Caco-2 (cell line): Measurements from ENCODE around the gene ANKRD40CL. TPM values are rescaled to one million over a fixed set of nuclear protein-coding genes. Genes with fewer than 3 reads are reported as not detected.
A peak's percentile ranks its signal among the peaks of the same experiment; 100 is the strongest.

Experiments used
- BruUV-seq: library from RNA; stranded (reverse); fragments of 400-500 nt; replicated peaks from 2 replicates; lab custom pipeline; 2021; lab: Mats Ljungman, UMichigan
- CTCF ChIA-PET: fragments of 300-600 bp; sonication (Branson Sonifier 250); formaldehyde crosslinking; loops from one replicate; lab custom pipeline; 2022; ENCODE audit warnings: antibody characterized with exemption; lab: Charles Lee
- POLR2A ChIA-PET: fragments of 300-600 bp; sonication (Branson Sonifier 250); formaldehyde crosslinking; loops from one replicate; lab custom pipeline; 2022; ENCODE audit warnings: antibody characterized with exemption; lab: Charles Lee
- DNase-seq, 2 experiments: peaks; one replicate each; pipeline versions ENCODE4 v3.0.0 to v3.0.0-alpha.2; 2020 to 2022
- H3K27me3 ChIP-seq: replicated peaks from 2 replicates; pipeline ENCODE4 v1.6.0; 2011; ENCODE audit warnings: low read length; ENCODE audit not compliant: control insufficient read depth, insufficient read depth
- H3K36me3 ChIP-seq: 2 replicates; pipeline ENCODE4 v1.5.1; 2011; ENCODE audit warnings: low read length; ENCODE audit not compliant: control insufficient read depth, insufficient read depth
- H3K4me1 ChIP-seq: fragments of 250-450 bp; sonication (Bioruptor Pico); 2 replicates; pipeline ENCODE4 v1.5.1; 2020; ENCODE audit warnings: mild to moderate bottlenecking
- H3K4me3 ChIP-seq: 2 replicates; pipeline ENCODE4 v1.5.1; 2011; ENCODE audit warnings: low read depth, mild to moderate bottlenecking, control low read depth, low read length
- H3K9me3 ChIP-seq: fragments of 250-450 bp; sonication (Bioruptor Pico); 2 replicates; pipeline ENCODE4 v1.5.1; 2020; ENCODE audit warnings: mild to moderate bottlenecking, moderate library complexity
- H3K27ac Mint-ChIP-seq: one replicate; pipeline ENCODE4 v1.8.0; 2022; ENCODE audit warnings: mixed read lengths; ENCODE audit not compliant: unreplicated experiment
- H3K27me3 Mint-ChIP-seq: one replicate; pipeline ENCODE4 v1.8.0; 2022; ENCODE audit warnings: mixed read lengths; ENCODE audit not compliant: insufficient read depth, unreplicated experiment
- H3K36me3 Mint-ChIP-seq: one replicate; pipeline ENCODE4 v1.8.0; 2022; ENCODE audit warnings: mild to moderate bottlenecking, mixed read lengths; ENCODE audit not compliant: insufficient read depth, unreplicated experiment
- H3K4me1 Mint-ChIP-seq: one replicate; pipeline ENCODE4 v1.8.0; 2022; ENCODE audit warnings: low read depth, mixed read lengths; ENCODE audit not compliant: unreplicated experiment
- H3K4me3 Mint-ChIP-seq: one replicate; pipeline ENCODE4 v1.8.0; 2022; ENCODE audit warnings: mild to moderate bottlenecking, moderate library complexity, mixed read lengths; ENCODE audit not compliant: unreplicated experiment
- H3K9me3 Mint-ChIP-seq: one replicate; pipeline ENCODE4 v1.8.0; 2022; ENCODE audit warnings: mixed read lengths; ENCODE audit not compliant: unreplicated experiment
- CTCF ChIP-seq, 2 experiments: fragments of 200-600 bp in 1 of 2; IDR thresholded peaks; 1 replicate in 1 of 2; 2 replicates in 1 of 2; pipeline versions ENCODE4 v1.5.1 to v1.8.0; 2011 to 2022; ENCODE audit warnings: antibody characterized with exemption in 1 of 2, control low read depth in 1 of 2, inconsistent platforms in 1 of 2, low read depth in 1 of 2, low read length in 1 of 2, mild to moderate bottlenecking in 1 of 2, moderate library complexity in 1 of 2; ENCODE audit not compliant: insufficient read depth in 1 of 2, severe bottlenecking in 1 of 2, unreplicated experiment in 1 of 2
- intact Hi-C: fragments of 100-400 bp; cut with micrococcal nuclease; formaldehyde crosslinking; loops from one replicate; pipeline ENCODE4 v1.10.0; 2022; ENCODE audit not compliant: unreplicated experiment
- total RNA-seq: library from RNA; stranded (reverse); gene quantifications from 2 replicates; pipeline ENCODE4 v1.2.3, GENCODE V29; 2022

ANKRD40CL gene
- total RNA-seq, 1 experiment from 2014 or later, result 11.2 TPM

GRCh38 chr17:50798424-50799288 is 31.3 kb upstream of the ANKRD40CL start:
- Mint-ChIP-seq H3K27me3 (no peaks in the 10 kb centered on the region), H3K27ac (no peak overlapping the region), H3K36me3 (no peaks in the 10 kb centered on the region), H3K4me3 (no peak overlapping the region), H3K9me3 (no peaks in the 10 kb centered on the region), H3K4me1 (peaks cover 7% of the 10 kb centered on the region)
- ChIA-PET POLR2A (no interaction called here), CTCF (interaction anchor here (1.0 to 2.6 kb wide), 2 partner anchors 15 to 54 kb away, joined by 3 to 27 read pairs; no protein-coding TSS in a partner anchor)
- intact Hi-C loops, result loop anchor here (1.0 to 10.0 kb wide), 2 partner anchors 15 to 64 kb away; no protein-coding TSS in a partner anchor
- Histone ChIP-seq H3K4me1 (peaks cover 10% of the 10 kb centered on the region; the same call in 1 of the 2 replicates), H3K4me3 (no peak overlapping the region), H3K9me3 (no peaks in the 10 kb centered on the region), H3K27me3 (no peaks in the 10 kb centered on the region), H3K36me3 (no peaks in the 10 kb centered on the region)
- no TSS peak for BruUV-seq
- DNase-seq, result peak; percentile 56 to 65
- TF ChIP-seq CTCF (IDR thresholded peaks at IDR 0.05; ENCODE audit: insufficient read depth in 1 of 2, low read depth in 1 of 2, low read length in 1 of 2, severe bottlenecking in 1 of 2, unreplicated experiment in 1 of 2), result no peak

- H3K27me3 ChIP-seq, result no peaks in the 10 kb centered on the region
- DNase-seq, result no peak
- no peak overlapping the region for H3K4me3 Mint-ChIP-seq
- ChIA-PET CTCF (interaction anchor here (2.6 kb wide), 1 partner anchor 14 kb away, joined by 27 read pairs; no protein-coding TSS in a partner anchor), POLR2A (no interaction called here)
- no peaks in the 10 kb centered on the region for H3K27me3 Mint-ChIP-seq
- no peaks in the 10 kb centered on the region for H3K36me3 ChIP-seq
- H3K4me1 ChIP-seq, result peaks cover 4% of the 10 kb centered on the region; the same call in 1 of the 2 replicates
- H3K9me3 Mint-ChIP-seq, result no peaks in the 10 kb centered on the region
- no peaks in the 10 kb centered on the region for H3K9me3 ChIP-seq
- no peaks in the 10 kb centered on the region for H3K36me3 Mint-ChIP-seq
- peaks cover 7% of the 10 kb centered on the region for H3K4me1 Mint-ChIP-seq
- no peak overlapping the region for H3K4me3 ChIP-seq
- no peak for TF ChIP-seq CTCF (IDR thresholded peaks at IDR 0.05; ENCODE audit: insufficient read depth in 1 of 2, low read depth in 1 of 2, low read length in 1 of 2, severe bottlenecking in 1 of 2, unreplicated experiment in 1 of 2)
- no peak overlapping the region for H3K27ac Mint-ChIP-seq
- intact Hi-C loops, result loop anchor here (10.0 kb wide), 1 partner anchor 62 kb away; no protein-coding TSS in a partner anchor
- no TSS peak for BruUV-seq
These were observed 30.0 kb upstream of the ANKRD40CL start for GRCh38 chr17:50797135-50797810.

GRCh38 chr17:50794361-50794760 is 27.0 kb upstream of the ANKRD40CL start:
- no peak overlapping the region for H3K27ac Mint-ChIP-seq
- Histone ChIP-seq H3K9me3 (no peaks in the 10 kb centered on the region), H3K4me1 (0 out of 2 replicates have a peak, but pooled peaks cover 4% of the 10 kb centered on the region), H3K27me3 (no peaks in the 10 kb centered on the region), H3K36me3 (no peaks in the 10 kb centered on the region), H3K4me3 (no peak overlapping the region)
- no peak for TF ChIP-seq CTCF (IDR thresholded peaks at IDR 0.05; ENCODE audit: insufficient read depth in 1 of 2, low read depth in 1 of 2, low read length in 1 of 2, severe bottlenecking in 1 of 2, unreplicated experiment in 1 of 2)
- ChIA-PET POLR2A (no interaction called here), CTCF (interaction anchor here (0.6 to 1.1 kb wide), 2 partner anchors 11 to 150 kb away, joined by 3 to 8 read pairs; no protein-coding TSS in a partner anchor)
- DNase-seq, result no peak
- no peaks in the 10 kb centered on the region for H3K9me3 Mint-ChIP-seq
- no TSS peak for BruUV-seq
- H3K4me3 Mint-ChIP-seq, result no peak overlapping the region
- H3K27me3 Mint-ChIP-seq, result no peaks in the 10 kb centered on the region
- H3K4me1 Mint-ChIP-seq, result peaks cover 12% of the 10 kb centered on the region
- H3K36me3 Mint-ChIP-seq, result no peaks in the 10 kb centered on the region
- intact Hi-C loops, result loop anchor here (10.0 kb wide), 1 partner anchor 60 kb away; no protein-coding TSS in a partner anchor
